GM12891 (cell line): ENCODE data around the gene XRCC6.
"Not testable (repeated sequence)": the region's sequence is repeated elsewhere in the genome, so short reads cannot be mapped to it uniquely, and the experiment has no call there.

Experiments used
- POLR2A ChIP-seq: IDR thresholded peaks from 2 replicates; pipeline ENCODE4 v1.6.1; 2011; ENCODE audit warnings: low read depth, low read length, control low read depth
- POLR2AphosphoS5 ChIP-seq: IDR thresholded peaks from 2 replicates; pipeline ENCODE4 v1.6.1; 2011; ENCODE audit warnings: low read depth, low read length, control low read depth
- TAF1 ChIP-seq: IDR thresholded peaks from 2 replicates; pipeline ENCODE4 v1.6.1; 2011; ENCODE audit warnings: low read depth, low read length, control low read depth

DNA sequence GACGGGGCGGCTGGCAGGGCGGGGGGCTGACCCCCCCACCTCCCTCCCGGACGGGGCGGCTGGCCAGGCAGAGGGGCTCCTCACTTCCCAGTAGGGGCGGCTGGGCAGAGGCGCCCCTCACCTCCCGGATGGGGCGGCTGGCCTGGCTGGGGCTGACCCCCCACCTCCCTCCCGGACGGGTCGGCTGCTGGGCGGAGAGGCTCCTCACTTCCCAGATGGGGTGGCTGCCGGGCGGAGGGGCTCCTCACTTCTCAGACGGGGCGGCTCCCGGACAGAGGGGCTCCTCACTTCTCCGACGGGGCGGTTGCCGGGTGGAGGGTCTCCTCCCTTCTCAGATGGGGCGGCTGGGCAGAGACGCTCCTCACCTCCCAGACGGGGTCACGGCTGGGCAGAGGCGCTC lies 10.0 kb downstream of the XRCC6 start:
- not testable (repeated sequence) for TF ChIP-seq TAF1, POLR2A, POLR2AphosphoS5
